Prostate gland (tissue), 2 donors: ENCODE measurements around the gene UBD. TPM values are rescaled to one million over a fixed set of nuclear protein-coding genes. Genes with fewer than 3 reads are reported as not detected.

ENCODE experiments used
- DNase-seq: peaks from one replicate; pipeline ENCODE4 v3.0.0-alpha.2; 2019; ENCODE audit warnings: low spot score
- H3K27ac ChIP-seq, 2 donors: fragments of 200-600 bp; sonication (generic); 2 replicates each; pipeline ENCODE4 v1.5.1; 2017 to 2019
- H3K27me3 ChIP-seq: fragments of 200-600 bp; sonication (generic); replicated peaks from 2 replicates; pipeline ENCODE4 v1.5.1; 2019; ENCODE audit not compliant: insufficient read depth
- H3K36me3 ChIP-seq, 2 donors: fragments of 200-600 bp; sonication (generic); 1 replicate in 1 of 2; 2 replicates in 1 of 2; pipeline versions ENCODE4 v1.5.1 to v1.8.1; 2017 to 2019
- H3K4me1 ChIP-seq: fragments of 200-600 bp; sonication (generic); replicated peaks from 2 replicates; pipeline ENCODE4 v1.5.1; 2019
- H3K4me3 ChIP-seq, 2 donors: fragments of 200-600 bp; sonication (generic); 2 replicates each; pipeline ENCODE4 v1.5.1; 2017 to 2019
- H3K9me3 ChIP-seq: fragments of 200-600 bp; sonication (generic); 2 replicates; pipeline ENCODE4 v1.5.1; 2017
- POLR2A ChIP-seq: fragments of 450-650 bp; IDR thresholded peaks from one replicate; pipeline ENCODE4 v1.6.1; 2016; ENCODE audit warnings: antibody characterized with exemption, mild to moderate bottlenecking
- POLR2AphosphoS5 ChIP-seq: sonication (generic); formaldehyde crosslinking; IDR thresholded peaks from one replicate; pipeline ENCODE4 v1.6.1; 2017; ENCODE audit warnings: antibody characterized with exemption
- WGBS: methylation state at CpG from one replicate; pipeline ENCODE4 v1.1.5; 2018; 5-methylcytosine and 5-hydroxymethylcytosine counted together
- intact Hi-C: fragments of 100-400 bp; cut with DNase I; formaldehyde crosslinking; loops from one replicate; pipeline ENCODE4 v1.14.2; 2022
- total RNA-seq, 2 donors: library from RNA; depleted of rRNA; stranded (reverse); fragments of >200 nt; gene quantifications; one replicate each; pipeline ENCODE4 v1.1.0, GENCODE V29; 2016
- TF ChIP-seq, protein P1 (sequence below), 4 experiments: fragments of 200-600 bp in 2 of 4; fragments of 450-650 bp in 2 of 4; sonication (generic) in 2 of 4; IDR thresholded peaks; 1 replicate in 3 of 4; 2 replicates in 1 of 4; pipeline ENCODE4 v1.5.1; 2016 to 2019; ENCODE audit warnings: antibody characterized with exemption in 4 of 4, mild to moderate bottlenecking in 2 of 4, moderate library complexity in 2 of 4

UBD gene
- total RNA-seq, 2 donors from 2014 or later, result 2.0 to 11.3 TPM

DNA sequence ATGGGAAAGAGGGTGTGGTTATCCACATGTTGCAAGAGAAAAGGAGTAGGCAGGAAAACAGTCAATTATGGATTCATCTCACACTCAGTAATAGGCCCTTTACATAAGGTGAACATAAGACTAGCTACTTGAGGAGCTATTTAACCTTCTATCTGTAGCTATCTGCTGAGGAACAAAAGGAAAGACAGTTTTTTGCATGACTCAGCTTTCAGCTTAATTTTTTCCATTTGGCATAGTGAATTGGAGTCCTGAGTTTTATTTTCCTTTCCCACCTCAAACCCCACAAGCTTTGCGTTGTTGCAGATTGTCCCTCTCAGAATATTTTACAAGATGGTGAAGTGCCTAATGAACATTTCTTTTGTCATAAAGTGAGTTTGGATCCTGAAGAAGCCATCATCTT is 32.4 kb downstream of the UBD start:
- DNase-seq, result no peak
- TF ChIP-seq POLR2AphosphoS5 (no peak), POLR2A (no peak)
- TF ChIP-seq, protein P1, sequence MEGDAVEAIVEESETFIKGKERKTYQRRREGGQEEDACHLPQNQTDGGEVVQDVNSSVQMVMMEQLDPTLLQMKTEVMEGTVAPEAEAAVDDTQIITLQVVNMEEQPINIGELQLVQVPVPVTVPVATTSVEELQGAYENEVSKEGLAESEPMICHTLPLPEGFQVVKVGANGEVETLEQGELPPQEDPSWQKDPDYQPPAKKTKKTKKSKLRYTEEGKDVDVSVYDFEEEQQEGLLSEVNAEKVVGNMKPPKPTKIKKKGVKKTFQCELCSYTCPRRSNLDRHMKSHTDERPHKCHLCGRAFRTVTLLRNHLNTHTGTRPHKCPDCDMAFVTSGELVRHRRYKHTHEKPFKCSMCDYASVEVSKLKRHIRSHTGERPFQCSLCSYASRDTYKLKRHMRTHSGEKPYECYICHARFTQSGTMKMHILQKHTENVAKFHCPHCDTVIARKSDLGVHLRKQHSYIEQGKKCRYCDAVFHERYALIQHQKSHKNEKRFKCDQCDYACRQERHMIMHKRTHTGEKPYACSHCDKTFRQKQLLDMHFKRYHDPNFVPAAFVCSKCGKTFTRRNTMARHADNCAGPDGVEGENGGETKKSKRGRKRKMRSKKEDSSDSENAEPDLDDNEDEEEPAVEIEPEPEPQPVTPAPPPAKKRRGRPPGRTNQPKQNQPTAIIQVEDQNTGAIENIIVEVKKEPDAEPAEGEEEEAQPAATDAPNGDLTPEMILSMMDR (IDR thresholded peaks at IDR 0.05), result no peak
- Histone ChIP-seq H3K4me3 (no peak overlapping the region), H3K4me1 (no peaks in the 10 kb centered on the region), H3K9me3 (no peaks in the 10 kb centered on the region), H3K27ac (no peak overlapping the region), H3K36me3 (no peaks in the 10 kb centered on the region), H3K27me3 (no peaks in the 10 kb centered on the region)
- intact Hi-C loops, result no loop called here
- WGBS, result 78% methylated on average over 1 of the region's 1 CpG

DNA sequence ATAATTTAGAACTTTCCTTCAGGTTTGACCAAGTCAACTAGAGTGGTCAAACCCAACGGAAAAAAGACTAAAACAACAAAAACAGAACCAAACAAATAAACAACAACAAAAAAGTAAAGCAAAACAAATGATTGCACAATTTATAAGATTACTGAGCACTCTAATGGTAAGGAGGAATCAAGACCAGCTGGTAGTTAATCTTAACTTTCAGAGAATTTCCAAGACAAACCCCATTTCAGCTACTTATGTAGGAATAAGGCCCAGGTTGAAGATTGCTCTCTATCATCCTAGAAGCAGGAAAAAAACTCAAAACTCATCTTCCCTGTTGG is 34.3 kb downstream of the UBD start:
- Histone ChIP-seq H3K4me3 (no peak overlapping the region), H3K27me3 (no peaks in the 10 kb centered on the region), H3K36me3 (no peaks in the 10 kb centered on the region), H3K4me1 (no peaks in the 10 kb centered on the region), H3K27ac (no peak overlapping the region), H3K9me3 (no peaks in the 10 kb centered on the region)
- no peak for DNase-seq
- 2% methylated on average over 1 of the region's 1 CpG for WGBS
- TF ChIP-seq POLR2A, result no peak
- TF ChIP-seq, protein P1 (IDR thresholded peaks at IDR 0.05), result no peak
- no peak for TF ChIP-seq POLR2AphosphoS5
- intact Hi-C loops, result no loop called here

DNA sequence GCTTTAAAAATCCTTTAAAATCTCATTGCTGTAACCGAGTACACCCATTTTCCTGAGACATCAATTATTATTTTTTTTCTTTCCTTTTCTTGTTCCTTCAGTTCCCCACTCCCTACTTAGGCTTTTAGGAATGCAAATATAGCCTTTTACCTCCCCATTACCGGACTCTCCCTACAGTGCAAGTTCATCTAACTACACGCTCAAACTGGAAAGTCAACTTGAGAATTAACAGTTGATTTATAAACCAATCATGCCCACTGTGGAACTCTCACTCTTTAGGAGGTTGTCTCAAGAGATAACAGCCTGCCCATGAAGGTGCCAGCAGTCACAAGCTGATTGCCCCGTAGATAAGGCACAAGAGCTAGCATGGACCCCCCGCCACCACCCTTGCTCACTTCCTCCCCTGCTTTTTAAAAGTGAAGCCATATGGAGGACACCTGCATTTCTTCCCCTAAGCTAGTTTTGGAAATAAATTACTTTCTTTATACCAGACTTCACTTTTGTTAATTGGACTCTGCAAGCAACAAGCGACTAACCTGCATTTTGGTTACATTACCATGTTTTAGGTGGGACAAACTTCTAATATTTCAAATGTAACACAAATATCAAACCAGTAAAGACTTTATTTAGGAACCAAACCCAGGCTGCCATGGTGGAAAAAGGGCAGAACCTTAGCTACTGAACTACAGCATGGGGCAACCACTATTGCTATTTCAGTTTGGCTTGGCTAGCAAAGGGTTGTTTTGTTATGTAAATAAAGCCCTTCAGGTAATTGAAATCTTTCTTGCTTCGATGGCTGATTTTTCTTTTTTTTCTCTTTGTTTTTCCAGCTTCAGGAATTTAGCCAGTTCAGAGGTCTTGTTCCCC is 34.9 kb downstream of the UBD start:
- Histone ChIP-seq H3K27ac (no peak overlapping the region), H3K4me3 (no peak overlapping the region), H3K36me3 (no peaks in the 10 kb centered on the region), H3K4me1 (no peaks in the 10 kb centered on the region), H3K27me3 (no peaks in the 10 kb centered on the region), H3K9me3 (no peaks in the 10 kb centered on the region)
- intact Hi-C loops, result no loop called here
- DNase-seq, result no peak
- TF ChIP-seq, protein P1 (IDR thresholded peaks at IDR 0.05), result no peak
- TF ChIP-seq POLR2AphosphoS5, result no peak
- TF ChIP-seq POLR2A, result no peak
- 41% methylated on average over 7 of the region's 7 CpGs for WGBS

DNA sequence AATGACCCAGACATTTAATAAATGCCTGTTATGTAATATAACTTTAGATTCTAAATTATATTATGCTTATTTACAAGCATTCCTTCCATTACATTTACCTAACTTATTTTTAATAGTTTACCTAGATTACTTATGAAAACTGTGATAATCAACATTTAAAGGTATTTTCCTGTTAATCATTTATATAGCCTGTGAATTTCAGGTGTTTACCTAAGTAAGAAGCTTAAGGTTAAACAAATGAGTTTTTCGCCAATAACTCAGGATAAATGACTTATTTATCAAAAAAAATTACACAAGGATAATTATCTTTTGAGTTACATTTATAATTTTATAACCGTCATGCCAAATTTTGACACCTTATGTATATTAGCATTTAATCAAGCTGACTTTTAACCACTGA is 35.5 kb downstream of the UBD start:
- Histone ChIP-seq H3K27me3 (no peaks in the 10 kb centered on the region), H3K36me3 (no peaks in the 10 kb centered on the region), H3K4me1 (no peaks in the 10 kb centered on the region), H3K9me3 (no peaks in the 10 kb centered on the region), H3K27ac (no peak overlapping the region), H3K4me3 (no peak overlapping the region)
- WGBS, result 56% methylated on average over 2 of the region's 2 CpGs
- TF ChIP-seq, protein P1 (IDR thresholded peaks at IDR 0.05), result no peak
- TF ChIP-seq POLR2AphosphoS5 (no peak), POLR2A (no peak)
- DNase-seq, result no peak
- intact Hi-C loops, result no loop called here

DNA sequence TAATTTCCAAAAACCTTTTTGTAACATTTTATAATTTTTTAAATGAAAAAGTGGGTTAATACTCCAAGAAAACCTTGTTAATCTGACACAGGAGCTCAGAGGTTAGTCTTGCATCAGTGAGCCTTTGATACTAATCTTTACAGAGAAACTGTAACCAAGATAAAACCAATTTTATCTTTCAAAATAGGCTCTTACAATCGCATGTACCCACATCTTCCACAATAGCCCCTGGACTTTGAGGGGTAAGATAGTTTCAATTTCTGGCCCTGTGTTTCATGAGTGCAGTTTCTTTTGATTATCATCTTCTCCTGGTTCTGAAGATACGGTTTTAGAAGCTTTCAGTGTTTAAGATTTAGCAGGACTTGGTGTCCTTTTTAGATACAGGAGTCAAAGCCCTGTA is 37.3 kb downstream of the UBD start:
- Histone ChIP-seq H3K9me3 (no peaks in the 10 kb centered on the region), H3K27ac (no peak overlapping the region), H3K4me3 (no peak overlapping the region), H3K27me3 (no peaks in the 10 kb centered on the region), H3K36me3 (no peaks in the 10 kb centered on the region), H3K4me1 (no peaks in the 10 kb centered on the region)
- intact Hi-C loops, result no loop called here
- TF ChIP-seq, protein P1 (IDR thresholded peaks at IDR 0.05), result no peak
- no peak for TF ChIP-seq POLR2AphosphoS5
- no peak for TF ChIP-seq POLR2A
- WGBS, result 22% methylated on average over 2 of the region's 2 CpGs
- no peak for DNase-seq
